WTC11 (cell line): ENCODE measurements around the gene COL25A1. TPM values are rescaled to one million over a fixed set of nuclear protein-coding genes. Genes with fewer than 3 reads are reported as not detected.
"Not testable (repeated sequence)": the region's sequence is repeated elsewhere in the genome, so short reads cannot be mapped to it uniquely, and the experiment has no call there.

Source experiments
- ATAC-seq: fragments of 200-7000 bp; cut with Tn5 transposase; 2 replicates; pipeline ENCODE4 v1.10.0; 2021; ENCODE audit warnings: mild to moderate bottlenecking, moderate library complexity
- CTCF ChIA-PET: fragments of 300-600 bp; sonication (Branson Sonifier 250); formaldehyde crosslinking; loops from one replicate; lab custom pipeline; 2021; ENCODE audit warnings: antibody characterized with exemption; lab: Charles Lee
- POLR2A ChIA-PET: fragments of 350-600 bp; sonication (Branson Sonifier 250); formaldehyde crosslinking; loops from one replicate; lab custom pipeline; 2021; ENCODE audit warnings: antibody characterized with exemption; lab: Charles Lee
- DNase-seq: peaks from one replicate; pipeline ENCODE4 v3.0.0; 2021; ENCODE audit warnings: low spot score
- H3K27ac Mint-ChIP-seq: 2 replicates; pipeline ENCODE4 v1.8.0; 2021; ENCODE audit warnings: mixed read lengths
- H3K27me3 Mint-ChIP-seq: 2 replicates; pipeline ENCODE4 v1.8.0; 2021; ENCODE audit warnings: low read depth, mild to moderate bottlenecking, moderate library complexity, mixed read lengths
- H3K36me3 Mint-ChIP-seq: 2 replicates; pipeline ENCODE4 v1.8.0; 2021; ENCODE audit warnings: mixed read lengths
- H3K4me1 Mint-ChIP-seq: 2 replicates; pipeline ENCODE4 v1.8.0; 2022; ENCODE audit warnings: mixed read lengths
- H3K4me3 Mint-ChIP-seq: 2 replicates; pipeline ENCODE4 v1.8.0; 2021; ENCODE audit warnings: mild to moderate bottlenecking, moderate library complexity, mixed read lengths
- H3K9me3 Mint-ChIP-seq: 2 replicates; pipeline ENCODE4 v1.8.0; 2021; ENCODE audit warnings: mixed read lengths
- ATF1 ChIP-seq: sonication (generic); formaldehyde crosslinking; IDR thresholded peaks from 2 replicates; pipeline ENCODE4 v1.8.1; 2023; ENCODE audit warnings: mild to moderate bottlenecking, moderate library complexity, missing genetic modification reagents
- CDX4 ChIP-seq: fragments of 250-450 bp; sonication (Bioruptor Pico); IDR thresholded peaks from 2 replicates; pipeline ENCODE4 v1.9.0; 2021; ENCODE audit warnings: moderate library complexity, mild to moderate bottlenecking, inconsistent platforms, borderline replicate concordance
- CREB1 ChIP-seq: sonication (generic); formaldehyde crosslinking; IDR thresholded peaks from 2 replicates; pipeline ENCODE4 v1.8.0; 2023; ENCODE audit warnings: mild to moderate bottlenecking, missing genetic modification reagents
- E2F1 ChIP-seq: sonication (generic); formaldehyde crosslinking; IDR thresholded peaks from 2 replicates; pipeline ENCODE4 v1.8.0; 2022; ENCODE audit warnings: mild to moderate bottlenecking, missing genetic modification reagents
- ERG ChIP-seq: fragments of 250-450 bp; sonication (Bioruptor Pico); IDR thresholded peaks from 2 replicates; pipeline ENCODE4 v1.8.0; 2021; ENCODE audit warnings: mild to moderate bottlenecking
- ESRRA ChIP-seq: sonication (generic); formaldehyde crosslinking; IDR thresholded peaks from 2 replicates; pipeline ENCODE4 v1.8.1; 2022; ENCODE audit warnings: mild to moderate bottlenecking, missing genetic modification reagents, borderline replicate concordance
- FOXJ3 ChIP-seq: sonication (generic); formaldehyde crosslinking; IDR thresholded peaks from 2 replicates; pipeline ENCODE4 v1.9.0; 2021; ENCODE audit warnings: missing genetic modification reagents, mild to moderate bottlenecking, borderline replicate concordance
- GRHL2 ChIP-seq: fragments of 250-450 bp; sonication (Bioruptor Pico); IDR thresholded peaks from 2 replicates; pipeline ENCODE4 v1.8.0; 2022; ENCODE audit warnings: mild to moderate bottlenecking, moderate library complexity; ENCODE audit not compliant: insufficient replicate concordance, severe bottlenecking
- GTF2I ChIP-seq: fragments of 250-450 bp; sonication (Bioruptor Pico); conservative IDR thresholded peaks from 2 replicates; pipeline ENCODE4 v1.4.0; 2021; ENCODE audit warnings: mild to moderate bottlenecking
- JAZF1 ChIP-seq: fragments of 250-450 bp; sonication (Bioruptor Pico); IDR thresholded peaks from 2 replicates; pipeline ENCODE4 v1.9.0; 2021; ENCODE audit warnings: moderate library complexity, mild to moderate bottlenecking, inconsistent platforms
- KAT7 ChIP-seq: sonication (generic); formaldehyde crosslinking; IDR thresholded peaks from 2 replicates; pipeline ENCODE4 v1.8.1; 2023; ENCODE audit warnings: missing genetic modification reagents, mild to moderate bottlenecking, borderline replicate concordance
- MYBL2 ChIP-seq: sonication (generic); formaldehyde crosslinking; IDR thresholded peaks from 2 replicates; pipeline ENCODE4 v1.8.1; 2023; ENCODE audit warnings: mild to moderate bottlenecking, moderate library complexity, missing genetic modification reagents
- NR1H2 ChIP-seq: sonication (generic); formaldehyde crosslinking; IDR thresholded peaks from 2 replicates; pipeline ENCODE4 v1.9.0; 2021; ENCODE audit warnings: mild to moderate bottlenecking, moderate library complexity, missing genetic modification reagents
- OVOL2 ChIP-seq: fragments of 250-450 bp; sonication (Bioruptor Pico); IDR thresholded peaks from 2 replicates; pipeline ENCODE4 v1.9.0; 2021; ENCODE audit warnings: mild to moderate bottlenecking, borderline replicate concordance
- RORB ChIP-seq: fragments of 250-450 bp; sonication (Bioruptor Pico); IDR thresholded peaks from 2 replicates; pipeline ENCODE4 v1.9.0; 2021; ENCODE audit warnings: mild to moderate bottlenecking
- USF1 ChIP-seq: sonication (generic); formaldehyde crosslinking; IDR thresholded peaks from 2 replicates; pipeline ENCODE4 v1.8.0; 2022; ENCODE audit warnings: mild to moderate bottlenecking, missing genetic modification reagents
- USF2 ChIP-seq: sonication (generic); formaldehyde crosslinking; IDR thresholded peaks from 2 replicates; pipeline ENCODE4 v1.8.1; 2023; ENCODE audit warnings: mild to moderate bottlenecking, missing genetic modification reagents, moderate library complexity
- ZNF263 ChIP-seq: sonication (generic); formaldehyde crosslinking; IDR thresholded peaks from 2 replicates; pipeline ENCODE4 v1.8.1; 2022; ENCODE audit warnings: low read depth, mild to moderate bottlenecking, moderate library complexity, missing genetic modification reagents
- ZNF317 ChIP-seq: sonication (generic); formaldehyde crosslinking; IDR thresholded peaks from 2 replicates; pipeline ENCODE4 v1.8.1; 2023; ENCODE audit warnings: low read depth, mild to moderate bottlenecking, moderate library complexity, missing genetic modification reagents, borderline replicate concordance
- ZNF396 ChIP-seq: fragments of 250-450 bp; sonication (Bioruptor Pico); IDR thresholded peaks from 2 replicates; pipeline ENCODE4 v1.8.0; 2021; ENCODE audit warnings: mild to moderate bottlenecking, moderate library complexity, borderline replicate concordance
- ZSCAN18 ChIP-seq: fragments of 250-450 bp; sonication (Bioruptor Pico); IDR thresholded peaks from 2 replicates; pipeline ENCODE4 v2.1.2; 2022; ENCODE audit warnings: mild to moderate bottlenecking, moderate library complexity
- total RNA-seq: library from RNA; stranded (reverse); gene quantifications from 3 replicates; pipeline ENCODE4 v1.2.3, GENCODE V29; 2021

COL25A1 gene
- total RNA-seq, 1 experiment from 2014 or later = 6.6 TPM

- no peak for TF ChIP-seq NR1H2 (CRISPR knock-in tag)
- TF ChIP-seq CREB1 (CRISPR knock-in tag) = no peak
- no peak for TF ChIP-seq ZNF263 (CRISPR knock-in tag)
- TF ChIP-seq ZSCAN18 (CRISPR knock-in tag) = no peak
- no peak for TF ChIP-seq GRHL2 (CRISPR knock-in tag)
- TF ChIP-seq, all 79 proteins: peak for 0
Observed at GRCh38 chr4:109022961-109023360, 279.5 kb downstream of the COL25A1 start (continued).

- DNase-seq, H3K4me1 Mint-ChIP-seq, H3K27ac Mint-ChIP-seq, H3K27me3 Mint-ChIP-seq, ATAC-seq, CTCF ChIA-PET, POLR2A ChIA-PET, H3K4me3 Mint-ChIP-seq: not testable (repeated sequence)
- peaks cover 22% of the 10 kb centered on the region for H3K36me3 Mint-ChIP-seq
- peaks cover 28% of the 10 kb centered on the region for H3K9me3 Mint-ChIP-seq
Observed at GRCh38 chr4:109021630-109022029, 280.8 kb downstream of the COL25A1 start.

GRCh38 chr4:109020861-109021260 is 281.6 kb downstream of the COL25A1 start:
- Mint-ChIP-seq H3K27ac (no peak overlapping the region), H3K27me3 (no peaks in the 10 kb centered on the region; the same call in 1 of the 2 replicates), H3K36me3 (peaks cover 22% of the 10 kb centered on the region), H3K4me1 (no peaks in the 10 kb centered on the region), H3K4me3 (no peak overlapping the region), H3K9me3 (peaks cover 28% of the 10 kb centered on the region)
- POLR2A ChIA-PET = no interaction called here
- no peak for TF ChIP-seq GTF2I (CRISPR knock-in tag)
- TF ChIP-seq ZNF317 = no peak
- no peak for TF ChIP-seq KAT7 (CRISPR knock-in tag)
- TF ChIP-seq MYBL2 (CRISPR knock-in tag) = no peak
- no peak for TF ChIP-seq ESRRA (CRISPR knock-in tag)
- TF ChIP-seq ZSCAN18 (CRISPR knock-in tag) = no peak
- TF ChIP-seq USF1 (CRISPR knock-in tag) = no peak
- no peak for TF ChIP-seq CDX4 (CRISPR knock-in tag)
- TF ChIP-seq ZNF396 (CRISPR knock-in tag) = no peak
- no peak for ATAC-seq
- no peak for DNase-seq
- CTCF ChIA-PET = no interaction called here

GRCh38 chr4:109016200-109016599 is 286.3 kb downstream of the COL25A1 start:
- POLR2A ChIA-PET = no interaction called here
- ATAC-seq = no peak
- CTCF ChIA-PET = no interaction called here
- TF ChIP-seq RORB (CRISPR knock-in tag) (no peak), E2F1 (CRISPR knock-in tag) (no peak), OVOL2 (CRISPR knock-in tag) (no peak), USF2 (no peak), FOXJ3 (CRISPR knock-in tag) (no peak), JAZF1 (CRISPR knock-in tag) (no peak), CDX4 (CRISPR knock-in tag) (no peak), ATF1 (no peak), USF1 (CRISPR knock-in tag) (no peak), ERG (CRISPR knock-in tag) (no peak)

More at GRCh38 chr4:109016200-109016599, 286.3 kb downstream of the COL25A1 start:
- Mint-ChIP-seq H3K9me3 (peaks cover 16% of the 10 kb centered on the region), H3K27me3 (no peaks in the 10 kb centered on the region; the same call in 1 of the 2 replicates), H3K4me1 (no peaks in the 10 kb centered on the region), H3K4me3 (no peak overlapping the region), H3K36me3 (peaks cover 17% of the 10 kb centered on the region), H3K27ac (no peak overlapping the region)
- no peak for DNase-seq
